ENCODE measurements around the gene MSI2.

MSI2 gene

GRCh38 chr17:57247261-57247660, 9.1 kb upstream of the MSI2 start:
- DNase-seq = no peak

- DNase-seq = no peak
Measured at GRCh38 chr17:57247913-57248312, 8.4 kb upstream of the MSI2 start.

GRCh38 chr17:57249520-57249919, 6.8 kb upstream of the MSI2 start:
- DNase-seq = no peak

- DNase-seq = no peak
Measured at GRCh38 chr17:57251211-57251787, 5.0 kb upstream of the MSI2 start.

- DNase-seq = no peak
Measured at GRCh38 chr17:57253362-57254065, 2.8 kb upstream of the MSI2 start.

- no peak for DNase-seq
Measured at GRCh38 chr17:57255182-57255775, 1.0 kb upstream of the MSI2 start.

- DNase-seq = no peak
Measured at GRCh38 chr17:57256708-57257112, 387 bp downstream of the MSI2 start.

- no peak for DNase-seq
Measured at GRCh38 chr17:57257195-57257894, 1.0 kb downstream of the MSI2 start.

- DNase-seq = no peak
Measured at GRCh38 chr17:57257895-57258851, 1.9 kb downstream of the MSI2 start.

- DNase-seq = no peak
Measured at GRCh38 chr17:57259306-57259705, 3.0 kb downstream of the MSI2 start.

- no peak for DNase-seq
Measured at GRCh38 chr17:57259817-57260216, 3.5 kb downstream of the MSI2 start.

GRCh38 chr17:57260325-57261083, 4.2 kb downstream of the MSI2 start:
- no peak for DNase-seq

GRCh38 chr17:57261084-57261461, 4.8 kb downstream of the MSI2 start:
- no peak for DNase-seq

GRCh38 chr17:57262557-57262956, 6.2 kb downstream of the MSI2 start:
- no peak for DNase-seq

- no peak for DNase-seq
Measured at GRCh38 chr17:57264250-57264649, 7.9 kb downstream of the MSI2 start.

GRCh38 chr17:57264776-57265175, 8.5 kb downstream of the MSI2 start:
- no peak for DNase-seq

- DNase-seq = no peak
Measured at GRCh38 chr17:57266902-57267311, 10.6 kb downstream of the MSI2 start.

GRCh38 chr17:57268181-57268580, 11.9 kb downstream of the MSI2 start:
- no peak for DNase-seq

GRCh38 chr17:57269052-57269451, 12.7 kb downstream of the MSI2 start:
- DNase-seq = no peak

- no peak for DNase-seq
Measured at GRCh38 chr17:57269598-57270255, 13.4 kb downstream of the MSI2 start.

- no peak for DNase-seq
Measured at GRCh38 chr17:57270801-57271245, 14.5 kb downstream of the MSI2 start.

Measured in CD4-positive, alpha-beta T cell treated with Interleukin-15 for 1 hour (primary cell).